GM12872 (cell line): ENCODE results near the gene ART3.
A peak's percentile ranks its signal among the peaks of the same experiment; 100 is the strongest.

Source experiments
- TF ChIP-seq, protein P1 (sequence below): IDR thresholded peaks from 3 replicates; pipeline ENCODE4 v1.5.1; 2011; ENCODE audit warnings: low read depth, mild to moderate bottlenecking, low read length, moderate library complexity; ENCODE audit not compliant: insufficient read depth

ART3 gene

DNA sequence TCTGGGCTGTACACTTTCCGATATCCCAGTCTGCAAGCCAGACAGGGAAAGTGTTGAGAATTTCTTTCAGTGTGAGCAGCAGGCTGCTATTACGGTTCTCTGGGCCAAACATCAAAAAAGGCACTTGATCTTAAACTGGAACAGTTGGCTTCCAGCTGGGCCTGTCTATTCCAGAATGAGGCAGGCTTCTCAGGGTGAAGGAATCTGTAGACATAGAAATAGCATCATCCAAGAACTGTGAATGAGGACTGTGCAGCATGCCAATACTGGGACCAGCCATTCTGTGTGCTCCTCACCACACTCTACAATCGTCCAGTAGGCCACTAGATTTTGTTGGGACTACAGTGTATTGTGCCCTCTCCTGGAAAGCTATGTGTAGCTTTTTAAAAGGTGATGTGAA, 31.1 kb downstream of the ART3 start:
- TF ChIP-seq, protein P1, sequence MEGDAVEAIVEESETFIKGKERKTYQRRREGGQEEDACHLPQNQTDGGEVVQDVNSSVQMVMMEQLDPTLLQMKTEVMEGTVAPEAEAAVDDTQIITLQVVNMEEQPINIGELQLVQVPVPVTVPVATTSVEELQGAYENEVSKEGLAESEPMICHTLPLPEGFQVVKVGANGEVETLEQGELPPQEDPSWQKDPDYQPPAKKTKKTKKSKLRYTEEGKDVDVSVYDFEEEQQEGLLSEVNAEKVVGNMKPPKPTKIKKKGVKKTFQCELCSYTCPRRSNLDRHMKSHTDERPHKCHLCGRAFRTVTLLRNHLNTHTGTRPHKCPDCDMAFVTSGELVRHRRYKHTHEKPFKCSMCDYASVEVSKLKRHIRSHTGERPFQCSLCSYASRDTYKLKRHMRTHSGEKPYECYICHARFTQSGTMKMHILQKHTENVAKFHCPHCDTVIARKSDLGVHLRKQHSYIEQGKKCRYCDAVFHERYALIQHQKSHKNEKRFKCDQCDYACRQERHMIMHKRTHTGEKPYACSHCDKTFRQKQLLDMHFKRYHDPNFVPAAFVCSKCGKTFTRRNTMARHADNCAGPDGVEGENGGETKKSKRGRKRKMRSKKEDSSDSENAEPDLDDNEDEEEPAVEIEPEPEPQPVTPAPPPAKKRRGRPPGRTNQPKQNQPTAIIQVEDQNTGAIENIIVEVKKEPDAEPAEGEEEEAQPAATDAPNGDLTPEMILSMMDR, result no peak

DNA sequence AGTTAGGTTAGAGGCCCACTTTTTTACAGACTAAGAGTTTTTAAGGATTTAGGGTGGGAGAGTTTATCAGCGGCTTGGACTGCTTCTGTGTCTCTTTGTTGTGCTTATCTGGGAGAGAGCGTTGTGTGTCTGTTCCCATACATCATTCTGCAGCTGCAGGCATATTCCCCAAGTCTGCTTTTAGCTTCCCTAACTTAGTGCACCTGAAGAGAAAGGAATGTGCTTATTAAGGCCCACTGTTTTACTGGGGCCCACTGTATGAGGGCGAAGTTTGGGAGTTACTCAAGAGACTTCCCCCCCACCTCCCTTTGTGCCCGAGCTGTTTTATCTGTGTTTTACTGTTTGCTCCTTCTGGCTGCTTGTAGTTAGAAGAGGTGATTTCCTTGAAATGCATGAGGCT, 31.9 kb downstream of the ART3 start:
- TF ChIP-seq, protein P1, result no peak

DNA sequence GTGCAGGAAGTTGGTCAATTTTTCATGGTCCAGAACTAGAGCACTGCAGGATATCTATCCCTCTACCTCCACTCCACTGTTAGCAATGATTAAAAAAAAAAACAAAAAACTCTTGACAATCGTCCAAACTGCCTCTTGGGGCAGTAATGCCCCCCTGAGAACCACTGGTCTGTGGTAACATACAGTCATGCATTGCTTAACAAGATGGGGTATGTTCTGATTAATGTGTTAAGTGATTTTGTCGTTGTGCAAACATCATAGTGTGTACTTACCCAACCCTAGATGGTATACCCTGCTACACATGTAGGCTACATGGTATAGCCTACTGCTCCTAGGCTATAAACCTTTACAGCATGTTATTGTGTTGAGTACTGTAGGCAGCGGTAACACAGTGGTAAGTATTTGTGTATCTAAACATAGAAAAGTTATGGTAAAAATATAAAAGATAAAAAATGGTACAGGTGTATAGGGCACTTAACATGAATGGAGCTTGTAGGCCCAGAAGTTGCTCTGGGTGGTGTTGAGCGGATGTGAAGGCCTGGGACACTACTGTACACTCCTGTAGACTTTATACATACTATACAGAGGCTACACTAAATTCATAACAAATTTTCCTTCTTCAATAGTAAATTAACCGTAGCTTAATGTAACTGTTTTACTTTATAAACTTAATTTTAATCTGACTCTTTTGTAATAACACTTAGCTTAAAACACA, 34.1 kb downstream of the ART3 start:
- TF ChIP-seq, protein P1, result peak; percentile 40; the same call in 2 of the 3 replicates

DNA sequence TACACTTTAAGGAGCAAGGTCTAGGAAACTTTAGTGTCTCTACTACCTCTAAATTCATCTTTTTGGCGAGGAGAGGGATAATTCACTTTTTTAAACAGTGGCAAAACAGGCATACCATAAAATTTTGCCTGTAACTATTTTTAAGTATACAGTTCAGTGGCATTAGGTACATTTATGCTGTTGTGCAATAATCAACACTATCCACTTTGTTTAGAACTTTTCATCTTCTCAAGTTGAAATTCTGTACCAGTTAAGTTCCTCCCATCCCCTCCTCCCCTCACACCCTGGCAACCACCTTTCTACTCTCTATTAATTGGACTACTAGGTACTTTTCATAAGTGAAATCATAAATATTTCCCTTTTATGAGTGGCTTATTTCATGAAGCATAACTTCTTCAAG, 42.3 kb downstream of the ART3 start:
- TF ChIP-seq, protein P1, result no peak

DNA sequence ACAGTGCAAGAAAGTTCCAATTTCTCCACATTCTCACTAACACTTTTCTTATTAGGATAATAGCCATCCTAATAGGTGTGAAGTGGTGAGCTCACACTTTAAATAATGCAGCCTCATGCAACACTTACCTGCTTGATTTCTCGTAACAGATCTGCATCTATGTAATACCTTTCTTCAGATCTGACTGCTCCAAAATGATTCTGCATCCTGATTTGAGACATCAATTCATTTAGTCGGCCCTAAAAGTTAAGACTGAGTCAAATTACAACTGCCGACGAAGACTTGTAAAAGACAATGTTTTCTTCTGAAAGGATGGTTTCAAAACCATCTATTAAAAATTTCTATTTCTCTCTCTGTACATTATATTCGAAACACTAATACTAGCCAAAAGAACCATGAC, 43.0 kb downstream of the ART3 start:
- TF ChIP-seq, protein P1, result no peak

DNA sequence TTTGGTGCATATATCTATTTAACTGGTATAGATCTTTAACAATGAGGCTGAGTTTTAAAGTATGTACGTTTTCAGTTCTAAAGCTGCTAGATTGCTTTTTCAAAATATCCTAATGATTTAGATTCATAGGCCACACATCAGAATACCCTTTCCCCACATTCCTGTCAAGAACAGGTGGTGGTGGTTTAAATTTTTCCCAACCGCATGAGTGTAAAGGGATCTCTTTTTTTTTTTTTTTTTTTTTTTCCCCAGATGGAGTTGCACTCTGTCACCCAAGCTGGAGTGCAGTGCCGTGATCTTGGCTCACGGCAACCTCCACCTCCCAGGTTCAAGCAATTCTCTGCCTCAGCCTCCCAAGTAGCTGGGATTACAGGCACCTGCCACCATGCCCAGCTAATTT, 45.7 kb downstream of the ART3 start:
- TF ChIP-seq, protein P1, result no peak

DNA sequence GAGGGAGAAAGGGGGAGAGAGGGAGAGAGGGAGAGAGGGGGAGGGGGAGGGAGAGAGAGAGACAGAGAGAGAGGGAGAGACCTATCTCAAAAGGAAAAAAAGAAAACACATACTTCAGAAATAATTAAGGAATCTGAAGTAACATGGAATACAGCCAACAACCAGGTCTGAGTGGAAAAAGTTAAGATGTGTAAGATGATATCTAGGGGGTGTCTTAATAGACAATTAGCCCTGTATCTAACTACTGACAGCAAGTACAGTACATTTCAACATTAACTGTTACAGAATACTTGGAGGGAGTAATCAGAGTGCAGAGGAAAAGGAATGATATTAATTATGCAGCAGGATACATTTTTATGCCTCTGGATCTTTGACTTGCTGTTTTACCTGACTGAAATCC, 51.3 kb downstream of the ART3 start:
- TF ChIP-seq, protein P1, result no peak
